ENCODE measurements around the gene RNF114. TPM values are rescaled to one million over a fixed set of nuclear protein-coding genes. Genes with fewer than 3 reads are reported as not detected.

RNF114 gene
- total and polyA plus RNA-seq, 10 of the 15 experiments (the other 5 are each of a cell fraction or from before 2014, with no cell fraction given) = 28.0 to 82.3 (median 47.2) TPM

GRCh38 chr20:49970498-49970897 lies 34.3 kb downstream of the RNF114 start (continued):
- TF ChIP-seq ZBTB40 (IDR thresholded peaks at IDR 0.05; ENCODE audit: borderline replicate concordance) (no peak), ZNF217 (IDR thresholded peaks at IDR 0.05) (no peak), BMI1 (IDR thresholded peaks at IDR 0.05; ENCODE audit: borderline replicate concordance) (no peak), CEBPB (IDR thresholded peaks at IDR 0.05; ENCODE audit: borderline replicate concordance in 1 of 2, low read depth in 2 of 2, low read length in 2 of 2) (no peak), HDAC2 (IDR thresholded peaks at IDR 0.05) (no peak), E2F8 (IDR thresholded peaks at IDR 0.05; ENCODE audit: low read depth, partially characterized antibody) (no peak)

All from GM12878 (cell line).